ENCODE measurements around the gene DLG3. TPM values are rescaled to one million over a fixed set of nuclear protein-coding genes. Genes with fewer than 3 reads are reported as not detected.
A peak's percentile ranks its signal among the peaks of the same experiment; 100 is the strongest.

DLG3 gene
- total RNA-seq, 4 donors from 2014 or later = 31.8 to 59.4 (median 54.8) TPM

GRCh38 chrX:70449457-70449966 is 4.9 kb downstream of the DLG3 start:
- Histone ChIP-seq H3K4me1 (peaks cover 0 to 26% (median 2%) of the 10 kb centered on the region in 4 donors), H3K4me3 (no peak overlapping the region), H3K27me3 (peaks cover 12% of the 10 kb centered on the region), H3K27ac (no peak overlapping the region), H3K36me3 (no peaks in the 10 kb centered on the region), H3K9me3 (no peaks in the 10 kb centered on the region)
- DNase-seq = no peak
- TF ChIP-seq POLR2AphosphoS5 (IDR thresholded peaks at IDR 0.05) = no peak
- no peak for TF ChIP-seq EP300 (IDR thresholded peaks at IDR 0.05; ENCODE audit: low read depth)
- no peak for TF ChIP-seq CTCF (IDR thresholded peaks at IDR 0.05)
- no peak for TF ChIP-seq POLR2A (IDR thresholded peaks at IDR 0.05)
- WGBS, 2 donors (ENCODE audit: low coverage in 1 of 2) = 93% methylated on average over 14 of the region's 14 CpGs; no CpG with 5 or more reads in 1 of the 2 donors
- in situ Hi-C loops (cut with MboI; ENCODE audit: low pct_ligation_motif_present in 1 of 4, low pct_unique_long_range_greater_than_20kb in 1 of 4, low sequenced_read_pairs in 3 of 4) = no loop called here
- intact Hi-C loops (cut with DNase I; ENCODE audit: low total_unique reads) = no loop called here

GRCh38 chrX:70452143-70452733 is 7.6 kb downstream of the DLG3 start:
- WGBS, 2 donors (ENCODE audit: low coverage in 1 of 2) = 38% methylated on average over 39 of the region's 39 CpGs; no CpG with 5 or more reads in 1 of the 2 donors
- in situ Hi-C loops (cut with MboI; ENCODE audit: low pct_ligation_motif_present in 1 of 4, low pct_unique_long_range_greater_than_20kb in 1 of 4, low sequenced_read_pairs in 3 of 4) = loop anchor here in 2 of 4 donors (10.0 kb wide), 1 partner anchor 103 kb away; no protein-coding TSS in a partner anchor

GRCh38 chrX:70453024-70453618 is 8.5 kb downstream of the DLG3 start:
- 39% methylated on average over 5 of the region's 5 CpGs; no CpG with 5 or more reads in 1 of the 2 donors for WGBS, 2 donors (ENCODE audit: low coverage in 1 of 2)
- intact Hi-C loops (cut with DNase I; ENCODE audit: low total_unique reads) (no loop called here), in situ Hi-C loops (cut with MboI; ENCODE audit: low pct_ligation_motif_present in 1 of 4, low pct_unique_long_range_greater_than_20kb in 1 of 4, low sequenced_read_pairs in 3 of 4) (loop anchor here in 2 of 4 donors (10.0 kb wide), 1 partner anchor 102 kb away; no protein-coding TSS in a partner anchor)
- Histone ChIP-seq H3K27ac (peak overlapping the region; percentile 73 to 96 (median 85)), H3K4me3 (peak overlapping the region in 3 of 4 donors; percentile 32 to 64 (median 49)), H3K27me3 (no peaks in the 10 kb centered on the region), H3K4me1 (peaks cover 0 to 28% (median 3%) of the 10 kb centered on the region in 4 donors), H3K9me3 (no peaks in the 10 kb centered on the region), H3K36me3 (no peaks in the 10 kb centered on the region)
- TF ChIP-seq POLR2AphosphoS5 (IDR thresholded peaks at IDR 0.05) = no peak
- no peak for TF ChIP-seq CTCF (IDR thresholded peaks at IDR 0.05)
- no peak for TF ChIP-seq POLR2A (IDR thresholded peaks at IDR 0.05)
- no peak for TF ChIP-seq EP300 (IDR thresholded peaks at IDR 0.05; ENCODE audit: low read depth)
- no peak for DNase-seq

More at GRCh38 chrX:70452143-70452733, 7.6 kb downstream of the DLG3 start:
- no peaks in the 10 kb centered on the region for H3K36me3 ChIP-seq
- TF ChIP-seq CTCF (IDR thresholded peaks at IDR 0.05) (peak; percentile 61 to 70 (median 65)), POLR2A (IDR thresholded peaks at IDR 0.05) (peak; percentile 38), EP300 (IDR thresholded peaks at IDR 0.05; ENCODE audit: low read depth) (no peak), POLR2AphosphoS5 (IDR thresholded peaks at IDR 0.05) (peak in 1 of 3 donors; percentile 5)
- H3K27ac ChIP-seq = peak overlapping the region; percentile 73 to 96 (median 85)
- H3K27me3 ChIP-seq = no peaks in the 10 kb centered on the region
- H3K4me3 ChIP-seq = peak overlapping the region; percentile 29 to 64 (median 40)
- H3K4me1 ChIP-seq = peaks cover 0 to 28% (median 3%) of the 10 kb centered on the region in 4 donors
- DNase-seq = peak; percentile 68
- H3K9me3 ChIP-seq = no peaks in the 10 kb centered on the region
- intact Hi-C loops (cut with DNase I; ENCODE audit: low total_unique reads) = no loop called here

Data from transverse colon (tissue), 4 donors.